KMS-11 (cell line): ENCODE data around the gene PLAC9.

Experiments used
- H2AFZ ChIP-seq: fragments of 200-600 bp; sonication (generic); 2 replicates; pipeline ENCODE4 v1.6.1; 2016; ENCODE audit warnings: antibody characterized with exemption, mixed run types, low read depth
- H3K27ac ChIP-seq: fragments of 200-600 bp; sonication (generic); 2 replicates; pipeline ENCODE4 v1.6.1; 2016; ENCODE audit warnings: mild to moderate bottlenecking, mixed run types
- H3K27me3 ChIP-seq: fragments of 200-600 bp; sonication (generic); 2 replicates; pipeline ENCODE4 v1.6.1; 2017; ENCODE audit warnings: mild to moderate bottlenecking, low read depth, mixed run types, moderate library complexity; ENCODE audit not compliant: insufficient read depth
- H3K36me3 ChIP-seq: fragments of 200-600 bp; sonication (generic); 2 replicates; pipeline ENCODE4 v1.6.1; 2017; ENCODE audit warnings: mild to moderate bottlenecking, mixed run types; ENCODE audit not compliant: insufficient read depth
- H3K4me1 ChIP-seq: fragments of 200-600 bp; sonication (generic); 2 replicates; pipeline ENCODE4 v1.6.1; 2016; ENCODE audit warnings: mild to moderate bottlenecking, low read depth, mixed run types; ENCODE audit not compliant: poor library complexity, severe bottlenecking
- H3K4me2 ChIP-seq: fragments of 200-600 bp; sonication (generic); 2 replicates; pipeline ENCODE4 v1.7.0; 2016; ENCODE audit warnings: mild to moderate bottlenecking, mixed run types
- H3K4me3 ChIP-seq: fragments of 200-600 bp; sonication (generic); IDR thresholded peaks from 2 replicates; pipeline ENCODE4 v1.6.1; 2017; ENCODE audit warnings: low read depth, low read length, mixed read lengths; ENCODE audit not compliant: insufficient read depth
- H3K79me2 ChIP-seq: fragments of 200-600 bp; sonication (generic); 2 replicates; pipeline ENCODE4 v1.6.1; 2016; ENCODE audit warnings: low read depth, mixed run types; ENCODE audit not compliant: insufficient read depth
- H3K9ac ChIP-seq: fragments of 200-600 bp; sonication (generic); 2 replicates; pipeline ENCODE4 v1.6.1; 2016; ENCODE audit warnings: mild to moderate bottlenecking, mixed run types
- H4K20me1 ChIP-seq: fragments of 200-600 bp; sonication (generic); 2 replicates; pipeline ENCODE4 v1.6.1; 2016; ENCODE audit warnings: mild to moderate bottlenecking, mixed run types; ENCODE audit not compliant: insufficient read depth
- CTCF ChIP-seq: fragments of 200-600 bp; sonication (generic); conservative IDR thresholded peaks from 2 replicates; pipeline ENCODE4 v1.6.1; 2017; ENCODE audit warnings: low read depth, mild to moderate bottlenecking, antibody characterized with exemption, low read length, moderate library complexity, mixed read lengths

The PLAC9 gene

DNA sequence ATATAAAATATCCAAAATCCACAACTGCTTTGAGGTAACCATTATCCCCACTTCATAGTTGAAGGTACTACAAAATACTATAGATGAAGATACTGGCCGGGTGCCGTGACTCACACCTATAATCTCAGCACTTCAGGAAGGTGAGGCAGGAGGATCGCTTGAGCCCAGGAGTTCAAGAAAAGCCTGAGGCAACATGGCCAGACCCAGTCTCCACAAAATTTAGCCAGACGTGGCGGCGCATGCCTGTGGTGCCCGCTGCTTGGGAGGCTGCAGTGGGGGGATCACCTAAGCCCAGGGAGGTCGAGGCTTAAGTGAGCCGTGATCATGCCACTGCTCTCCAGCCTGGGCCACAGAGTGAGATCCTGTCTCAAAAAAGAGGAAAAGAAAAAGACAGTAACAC is 32.4 kb upstream of the PLAC9 start:
- H3K79me2 ChIP-seq = no peaks in the 10 kb centered on the region
- no peaks in the 10 kb centered on the region for H3K4me1 ChIP-seq
- no peak for TF ChIP-seq CTCF
- no peaks in the 10 kb centered on the region for H3K36me3 ChIP-seq
- H3K27ac ChIP-seq = no peak overlapping the region
- H2AFZ ChIP-seq = no peak overlapping the region
- no peaks in the 10 kb centered on the region for H4K20me1 ChIP-seq
- no peak overlapping the region for H3K4me2 ChIP-seq
- no peaks in the 10 kb centered on the region for H3K27me3 ChIP-seq
- no peak overlapping the region for H3K4me3 ChIP-seq
- no peak overlapping the region for H3K9ac ChIP-seq

- no peak overlapping the region for H3K27ac ChIP-seq
- H4K20me1 ChIP-seq = no peaks in the 10 kb centered on the region
- no peak overlapping the region for H3K4me3 ChIP-seq
- H3K36me3 ChIP-seq = no peaks in the 10 kb centered on the region
- no peak overlapping the region for H2AFZ ChIP-seq
- H3K27me3 ChIP-seq = no peaks in the 10 kb centered on the region
- TF ChIP-seq CTCF = no peak
- no peaks in the 10 kb centered on the region for H3K79me2 ChIP-seq
- H3K4me2 ChIP-seq = no peak overlapping the region
- no peak overlapping the region for H3K9ac ChIP-seq
- H3K4me1 ChIP-seq = no peaks in the 10 kb centered on the region
Observed at GRCh38 chr10:80100861-80101695, 31.5 kb upstream of the PLAC9 start.

DNA sequence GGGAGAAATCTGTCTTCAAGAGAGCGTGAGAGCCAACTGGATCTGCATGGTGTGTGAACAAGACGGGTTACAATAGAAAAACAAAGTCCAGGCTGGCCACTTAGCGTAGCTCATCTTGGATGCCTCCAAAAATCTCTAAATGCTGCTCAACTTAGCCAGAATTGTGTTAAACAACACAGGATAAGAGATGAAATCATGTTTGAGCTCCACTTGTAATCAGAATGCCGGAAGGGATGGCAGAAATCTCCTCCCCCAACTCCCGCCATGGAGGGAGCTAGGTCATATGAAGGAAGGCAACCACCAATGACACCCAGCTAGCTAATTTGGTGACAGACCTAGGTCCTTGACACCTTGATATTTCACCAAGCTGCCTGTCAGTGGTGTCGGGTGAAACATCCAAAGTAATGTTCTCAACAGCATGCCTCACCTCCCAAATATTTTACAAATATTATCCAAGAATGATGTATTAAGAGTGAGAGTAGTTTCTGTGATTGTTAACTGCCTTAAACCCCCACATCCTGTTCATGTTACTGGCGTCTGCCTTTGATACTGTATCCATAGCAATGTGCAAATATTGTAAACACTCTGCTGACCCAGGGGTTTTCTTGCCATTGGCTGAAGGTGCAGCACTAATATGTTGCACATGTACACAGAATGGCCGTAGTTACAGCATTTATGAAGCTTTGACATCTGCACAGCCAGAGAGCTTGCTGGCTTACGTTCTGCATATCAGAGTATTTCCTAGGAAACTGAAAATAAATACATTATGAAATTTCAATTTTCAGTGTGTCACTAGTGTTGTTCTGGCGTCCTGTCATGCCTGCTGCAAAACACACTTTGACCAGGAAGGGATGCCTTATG is 28.2 kb upstream of the PLAC9 start:
- Histone ChIP-seq H3K4me1 (no peaks in the 10 kb centered on the region), H3K4me3 (no peak overlapping the region), H3K27ac (no peak overlapping the region), H3K79me2 (no peaks in the 10 kb centered on the region), H3K4me2 (no peak overlapping the region), H3K9ac (no peak overlapping the region), H3K27me3 (no peaks in the 10 kb centered on the region), H4K20me1 (no peaks in the 10 kb centered on the region), H3K36me3 (no peaks in the 10 kb centered on the region), H2AFZ (no peak overlapping the region)
- no peak for TF ChIP-seq CTCF

DNA sequence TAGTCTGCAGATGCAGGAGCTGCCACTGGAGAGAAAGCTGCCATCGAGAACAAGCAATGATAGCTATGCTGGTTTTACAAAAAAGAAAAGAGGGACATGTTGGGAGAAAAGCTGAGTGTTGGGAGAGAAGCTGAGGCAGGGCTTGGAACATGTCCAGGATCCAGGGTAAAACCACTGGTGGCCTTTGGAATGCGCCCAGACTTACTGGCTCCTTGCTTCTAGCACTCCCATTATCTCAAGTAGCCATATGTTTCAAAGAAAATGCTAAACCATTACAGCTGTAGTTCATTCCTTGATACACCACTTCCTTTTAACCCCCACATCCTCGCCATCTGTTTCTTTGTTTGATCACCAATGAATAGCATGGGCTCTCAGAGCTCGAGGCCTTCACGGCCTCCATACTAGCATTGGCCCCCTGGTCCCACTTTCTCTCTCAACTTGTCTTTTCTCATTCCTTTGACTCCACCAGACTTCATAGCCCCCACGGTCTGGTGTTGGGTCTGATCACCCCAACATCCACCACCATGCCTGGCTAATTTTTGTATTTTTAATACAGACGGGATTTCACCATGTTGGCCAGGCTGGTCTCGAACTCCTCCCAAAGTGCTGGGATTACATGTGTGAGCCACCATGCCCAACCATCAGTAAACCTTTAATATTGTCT is 23.8 kb upstream of the PLAC9 start:
- H3K27ac ChIP-seq = no peak overlapping the region
- H3K4me2 ChIP-seq = no peak overlapping the region
- no peaks in the 10 kb centered on the region for H3K36me3 ChIP-seq
- no peak overlapping the region for H3K4me3 ChIP-seq
- no peaks in the 10 kb centered on the region for H3K79me2 ChIP-seq
- H3K27me3 ChIP-seq = no peaks in the 10 kb centered on the region
- no peaks in the 10 kb centered on the region for H4K20me1 ChIP-seq
- no peaks in the 10 kb centered on the region for H3K4me1 ChIP-seq
- H3K9ac ChIP-seq = no peak overlapping the region
- TF ChIP-seq CTCF = no peak
- no peak overlapping the region for H2AFZ ChIP-seq
